GM12892 (cell line): ENCODE data around the gene SH3RF3.

Experiments used
- POLR2A ChIP-seq: IDR thresholded peaks from 2 replicates; pipeline ENCODE4 v1.6.1; 2011; ENCODE audit warnings: low read depth, low read length, control low read depth
- POLR2AphosphoS5 ChIP-seq: IDR thresholded peaks from 2 replicates; pipeline ENCODE4 v1.6.1; 2011; ENCODE audit warnings: low read depth, low read length, control low read depth
- TAF1 ChIP-seq: IDR thresholded peaks from 2 replicates; pipeline ENCODE4 v1.6.1; 2011; ENCODE audit warnings: low read depth, mild to moderate bottlenecking, control low read depth, low read length, borderline replicate concordance

DNA sequence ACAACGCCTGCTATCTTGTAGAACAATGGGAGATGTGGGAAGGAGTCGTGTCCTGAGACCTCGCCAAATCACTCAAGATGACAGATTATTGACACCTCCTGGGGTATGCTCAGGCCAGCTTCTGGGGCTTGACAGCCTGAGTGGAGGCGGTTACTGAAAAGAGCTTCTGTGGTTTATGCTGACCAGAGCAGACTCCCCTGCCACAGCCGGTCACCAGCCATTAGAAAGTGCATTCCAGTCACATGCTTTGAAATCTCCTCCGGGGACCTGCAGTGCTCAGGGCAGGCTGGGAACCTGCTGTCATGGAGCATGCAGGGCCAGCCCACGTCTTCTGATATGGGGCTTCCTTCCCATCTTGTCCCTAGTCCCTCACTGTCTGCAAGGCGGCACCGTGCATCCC is 268.9 kb downstream of the SH3RF3 start:
- TF ChIP-seq POLR2A (no peak), TAF1 (no peak), POLR2AphosphoS5 (no peak)
